GM10266 (cell line): ENCODE results near the gene GCC2.
"Not testable (repeated sequence)": the region's sequence is repeated elsewhere in the genome, so short reads cannot be mapped to it uniquely, and the experiment has no call there.

Experiments used
- DNase-seq: peaks from one replicate; pipeline ENCODE4 v3.0.0; 2012; ENCODE audit errors: extremely low spot score
- CTCF ChIP-seq: IDR thresholded peaks from 2 replicates; pipeline ENCODE4 v1.5.1; 2012; ENCODE audit warnings: mild to moderate bottlenecking, low read depth; ENCODE audit not compliant: control insufficient read depth, insufficient read depth; ENCODE audit errors: missing control alignments

GCC2 gene

GRCh38 chr2:108417254-108417653, 31.8 kb upstream of the GCC2 start:
- no peak for DNase-seq
- peak; percentile 15 for TF ChIP-seq CTCF

- TF ChIP-seq CTCF, result no peak
- no peak for DNase-seq
Measured at GRCh38 chr2:108418416-108418815, 30.6 kb upstream of the GCC2 start.

- no peak for TF ChIP-seq CTCF
- DNase-seq, result no peak
Measured at GRCh38 chr2:108423067-108423466, 25.9 kb upstream of the GCC2 start.

GRCh38 chr2:108423502-108424251, 25.3 kb upstream of the GCC2 start:
- TF ChIP-seq CTCF, result no peak
- no peak for DNase-seq

- no peak for TF ChIP-seq CTCF
Measured at GRCh38 chr2:108428286-108429009, 20.6 kb upstream of the GCC2 start.

GRCh38 chr2:108435578-108435977, 13.4 kb upstream of the GCC2 start:
- DNase-seq, result not testable (repeated sequence)

More at GRCh38 chr2:108428286-108429009, 20.6 kb upstream of the GCC2 start:
- no peak for DNase-seq

GRCh38 chr2:108436976-108437375, 12.0 kb upstream of the GCC2 start:
- no peak for TF ChIP-seq CTCF
- DNase-seq, result no peak

GRCh38 chr2:108441712-108442111, 7.3 kb upstream of the GCC2 start:
- no peak for TF ChIP-seq CTCF
- DNase-seq, result no peak
